Natural killer cell treated with Interleukin-12 subunit alpha and Interleukin-12 subunit beta and Interleukin-15 and Interleukin-18, amount 100 ng/mL, for 72 hours (primary cell): Measurements from ENCODE around the gene EXOC8. TPM values are rescaled to one million over a fixed set of nuclear protein-coding genes. Genes with fewer than 3 reads are reported as not detected.
A peak's percentile ranks its signal among the peaks of the same experiment; 100 is the strongest.

ENCODE experiments used
- ATAC-seq, 2 donors: fragments of 150-1000 bp; cut with Tn5 transposase in 1 of 2; sonication (Bioruptor Pico), chemical (Tn5 transposase) in 1 of 2; 2 replicates each; pipeline ENCODE4 v1.10.0; 2021
- DNase-seq: peaks from one replicate; pipeline ENCODE4 v3.0.0; 2022; ENCODE audit warnings: low spot score
- H3K27ac Mint-ChIP-seq, 2 donors: 1 replicate in 1 of 2; 2 replicates in 1 of 2; pipeline ENCODE4 v1.8.0; 2022; ENCODE audit warnings: mixed read lengths in 2 of 2, mild to moderate bottlenecking in 1 of 2, moderate library complexity in 1 of 2
- H3K27me3 Mint-ChIP-seq, 2 donors: 1 replicate in 1 of 2; 2 replicates in 1 of 2; pipeline ENCODE4 v1.8.0; 2022; ENCODE audit warnings: mixed read lengths in 2 of 2
- H3K36me3 Mint-ChIP-seq: one replicate; pipeline ENCODE4 v1.8.0; 2022; ENCODE audit warnings: mixed read lengths
- H3K4me1 Mint-ChIP-seq, 2 donors: 1 replicate in 1 of 2; 2 replicates in 1 of 2; pipeline ENCODE4 v1.8.0; 2022; ENCODE audit warnings: low read depth in 2 of 2, mixed read lengths in 2 of 2, mild to moderate bottlenecking in 1 of 2
- H3K4me3 Mint-ChIP-seq: one replicate; pipeline ENCODE4 v1.8.0; 2022; ENCODE audit warnings: mixed read lengths
- H3K9me3 Mint-ChIP-seq: 2 replicates; pipeline ENCODE4 v1.8.0; 2022; ENCODE audit warnings: mixed read lengths
- total RNA-seq, 2 donors: library from RNA; stranded (reverse); gene quantifications; one replicate each; pipeline ENCODE4 v1.2.3, GENCODE V29; 2022

Gene EXOC8
- total RNA-seq, 2 donors from 2014 or later, result 20.2 to 25.2 TPM

DNA sequence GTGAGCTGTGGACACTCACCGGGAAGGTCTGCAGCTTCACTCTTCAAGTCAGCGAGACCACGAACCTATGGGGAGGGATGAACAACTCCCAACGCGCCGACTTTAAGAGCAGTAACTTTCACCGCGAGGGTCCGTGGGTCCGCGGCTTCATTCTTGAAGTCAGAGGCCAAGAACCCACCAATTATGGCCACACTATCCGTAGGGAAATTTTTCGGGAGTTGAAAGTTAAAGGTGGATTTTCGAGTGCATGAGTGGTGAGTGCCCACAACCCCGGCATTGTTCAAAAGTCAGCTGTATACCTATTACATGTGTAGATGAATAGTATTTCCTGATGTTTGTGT lies 19.7 kb downstream of the EXOC8 start:
- H3K4me1 Mint-ChIP-seq, result no peaks in the 10 kb centered on the region
- no peak for ATAC-seq
- no peaks in the 10 kb centered on the region for H3K27me3 Mint-ChIP-seq
- H3K36me3 Mint-ChIP-seq, result no peaks in the 10 kb centered on the region
- no peak for DNase-seq
- no peak overlapping the region for H3K4me3 Mint-ChIP-seq
- no peak overlapping the region for H3K27ac Mint-ChIP-seq
- no peaks in the 10 kb centered on the region for H3K9me3 Mint-ChIP-seq

DNA sequence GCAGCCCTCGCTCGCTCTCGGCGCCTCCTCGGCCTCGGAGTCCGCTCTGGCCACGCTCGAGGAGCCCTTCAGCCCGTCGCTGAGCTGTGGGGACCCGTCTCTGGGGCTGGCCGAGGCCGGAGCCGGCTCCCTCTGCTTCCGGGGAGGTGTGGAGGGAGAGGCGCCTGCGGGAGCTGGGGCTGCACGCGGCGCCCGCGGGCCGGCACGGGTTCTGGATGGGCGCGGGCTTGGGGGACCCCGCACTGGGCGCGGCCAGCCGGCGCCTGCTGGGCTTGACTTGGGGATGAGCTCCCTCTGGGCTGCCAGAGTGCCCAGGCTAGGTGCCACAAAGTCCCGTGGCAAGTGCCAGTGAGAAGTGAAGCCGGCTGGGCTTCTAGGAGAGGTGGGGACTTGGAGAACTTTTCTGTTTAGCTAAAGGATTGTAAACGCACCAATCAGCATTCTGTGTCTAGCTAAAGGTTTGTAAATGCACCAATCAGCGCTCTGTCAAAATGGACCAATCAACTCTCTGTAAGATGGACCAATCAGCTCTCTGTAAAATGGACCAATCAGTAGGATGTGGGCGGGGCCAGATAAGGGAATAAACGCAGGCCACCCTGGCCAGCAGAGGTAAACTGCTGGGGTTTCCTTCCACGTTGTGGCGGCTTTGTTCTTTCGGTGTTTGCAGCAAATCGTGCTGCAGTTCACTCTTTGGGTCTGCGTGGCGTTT lies 20.2 kb downstream of the EXOC8 start:
- Mint-ChIP-seq H3K36me3 (no peaks in the 10 kb centered on the region), H3K27me3 (peaks cover 0 to under 1% of the 10 kb centered on the region in 2 donors), H3K9me3 (no peaks in the 10 kb centered on the region), H3K27ac (no peak overlapping the region), H3K4me3 (no peak overlapping the region), H3K4me1 (no peaks in the 10 kb centered on the region)
- no peak for DNase-seq
- ATAC-seq, result no peak

- H3K9me3 Mint-ChIP-seq, result no peaks in the 10 kb centered on the region
- DNase-seq, result no peak
- no peaks in the 10 kb centered on the region for H3K36me3 Mint-ChIP-seq
- no peak overlapping the region for H3K27ac Mint-ChIP-seq
- no peaks in the 10 kb centered on the region for H3K4me1 Mint-ChIP-seq
- peaks cover 0 to 7% of the 10 kb centered on the region in 2 donors for H3K27me3 Mint-ChIP-seq
- H3K4me3 Mint-ChIP-seq, result no peak overlapping the region
- ATAC-seq, result peak; percentile 71 to 75
Measured at GRCh38 chr1:231315887-231316286, 21.8 kb downstream of the EXOC8 start.

GRCh38 chr1:231313661-231314060 lies 24.0 kb downstream of the EXOC8 start:
- no peak for ATAC-seq

GRCh38 chr1:231312432-231312788 lies 25.2 kb downstream of the EXOC8 start:
- H3K9me3 Mint-ChIP-seq, result no peaks in the 10 kb centered on the region
- ATAC-seq (no peak), DNase-seq (no peak)
- no peaks in the 10 kb centered on the region for H3K36me3 Mint-ChIP-seq
- H3K27ac Mint-ChIP-seq, result no peak overlapping the region
- H3K27me3 Mint-ChIP-seq, result peaks cover 0 to 7% of the 10 kb centered on the region in 2 donors
- no peaks in the 10 kb centered on the region for H3K4me1 Mint-ChIP-seq
- no peak overlapping the region for H3K4me3 Mint-ChIP-seq

More at GRCh38 chr1:231313661-231314060, 24.0 kb downstream of the EXOC8 start:
- no peak overlapping the region for H3K4me3 Mint-ChIP-seq
- H3K36me3 Mint-ChIP-seq, result no peaks in the 10 kb centered on the region
- DNase-seq, result no peak
- H3K27me3 Mint-ChIP-seq, result peaks cover 0 to 7% of the 10 kb centered on the region in 2 donors
- H3K9me3 Mint-ChIP-seq, result no peaks in the 10 kb centered on the region
- no peak overlapping the region for H3K27ac Mint-ChIP-seq
- H3K4me1 Mint-ChIP-seq, result no peaks in the 10 kb centered on the region

DNA sequence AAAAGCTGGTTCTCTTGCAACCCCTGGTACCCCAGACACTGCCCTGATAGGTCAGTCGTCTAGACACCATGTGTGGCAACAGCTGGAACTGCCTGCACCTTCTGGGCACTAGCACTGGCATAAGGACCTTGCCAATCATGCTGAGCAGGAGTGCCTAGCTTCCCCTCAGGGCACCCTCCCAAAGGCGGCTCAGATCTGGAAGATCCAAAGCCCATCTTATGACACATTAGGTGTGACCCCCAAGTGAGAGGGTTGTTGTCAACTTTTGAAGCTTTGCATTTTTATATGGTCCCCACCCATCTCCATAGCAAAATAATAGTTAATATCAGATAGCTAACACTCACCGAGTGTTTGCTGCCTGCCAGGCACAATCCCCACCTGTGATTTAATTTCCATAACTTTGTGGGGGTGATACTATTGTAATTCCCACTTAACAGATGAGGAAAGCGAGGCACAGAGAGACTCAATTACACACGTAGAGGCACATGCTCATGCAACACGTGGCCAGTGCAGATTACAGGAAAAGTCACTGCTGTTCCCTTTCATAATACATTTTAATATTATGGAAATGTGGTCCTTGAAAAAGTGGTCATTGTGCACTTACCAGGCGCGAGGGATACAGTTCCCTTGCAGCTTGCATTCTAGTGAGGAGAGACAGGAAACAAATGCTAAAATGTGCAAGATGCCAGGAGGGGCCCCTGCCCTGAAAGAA lies 25.8 kb downstream of the EXOC8 start:
- no peak for DNase-seq
- H3K9me3 Mint-ChIP-seq, result no peaks in the 10 kb centered on the region
- H3K4me3 Mint-ChIP-seq, result no peak overlapping the region
- no peaks in the 10 kb centered on the region for H3K4me1 Mint-ChIP-seq
- H3K36me3 Mint-ChIP-seq, result no peaks in the 10 kb centered on the region
- no peak overlapping the region for H3K27ac Mint-ChIP-seq
- H3K27me3 Mint-ChIP-seq, result peaks cover 0 to 7% of the 10 kb centered on the region in 2 donors
- ATAC-seq, result no peak

GRCh38 chr1:231310391-231310934 lies 27.2 kb downstream of the EXOC8 start:
- DNase-seq, result no peak
- no peaks in the 10 kb centered on the region for H3K4me1 Mint-ChIP-seq
- H3K27me3 Mint-ChIP-seq, result peaks cover 0 to 7% of the 10 kb centered on the region in 2 donors
- no peaks in the 10 kb centered on the region for H3K9me3 Mint-ChIP-seq
- no peaks in the 10 kb centered on the region for H3K36me3 Mint-ChIP-seq
- ATAC-seq, result no peak
- H3K27ac Mint-ChIP-seq, result no peak overlapping the region
- no peak overlapping the region for H3K4me3 Mint-ChIP-seq

- ATAC-seq (no peak), DNase-seq (no peak)
- Mint-ChIP-seq H3K27me3 (no peaks in the 10 kb centered on the region), H3K27ac (no peak overlapping the region), H3K9me3 (no peaks in the 10 kb centered on the region), H3K36me3 (no peaks in the 10 kb centered on the region), H3K4me1 (no peaks in the 10 kb centered on the region), H3K4me3 (no peak overlapping the region)
Measured at GRCh38 chr1:231301990-231302389, 35.7 kb downstream of the EXOC8 start.

DNA sequence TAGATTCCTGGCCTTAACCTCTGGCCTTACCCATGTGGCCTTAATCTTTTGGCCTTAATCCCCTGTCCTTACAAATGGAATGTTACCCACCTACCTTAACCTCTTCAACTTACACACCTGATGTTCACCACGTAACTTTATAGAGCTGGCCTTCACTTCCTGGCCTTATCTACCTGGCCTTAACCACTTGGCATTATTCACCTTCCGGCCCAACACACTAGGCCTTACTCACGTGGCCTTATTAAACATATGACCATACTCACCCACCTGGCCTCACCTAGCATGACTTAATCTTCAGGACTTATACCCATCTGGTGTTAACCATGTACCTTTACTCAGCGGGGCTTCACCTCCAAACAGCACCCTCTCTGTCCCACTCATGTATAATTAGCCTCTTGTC lies 41.7 kb downstream of the EXOC8 start:
- no peaks in the 10 kb centered on the region for H3K36me3 Mint-ChIP-seq
- no peak for DNase-seq
- H3K4me1 Mint-ChIP-seq, result no peaks in the 10 kb centered on the region
- no peak overlapping the region for H3K27ac Mint-ChIP-seq
- no peak overlapping the region for H3K4me3 Mint-ChIP-seq
- H3K27me3 Mint-ChIP-seq, result no peaks in the 10 kb centered on the region
- no peaks in the 10 kb centered on the region for H3K9me3 Mint-ChIP-seq
- ATAC-seq, result no peak

DNA sequence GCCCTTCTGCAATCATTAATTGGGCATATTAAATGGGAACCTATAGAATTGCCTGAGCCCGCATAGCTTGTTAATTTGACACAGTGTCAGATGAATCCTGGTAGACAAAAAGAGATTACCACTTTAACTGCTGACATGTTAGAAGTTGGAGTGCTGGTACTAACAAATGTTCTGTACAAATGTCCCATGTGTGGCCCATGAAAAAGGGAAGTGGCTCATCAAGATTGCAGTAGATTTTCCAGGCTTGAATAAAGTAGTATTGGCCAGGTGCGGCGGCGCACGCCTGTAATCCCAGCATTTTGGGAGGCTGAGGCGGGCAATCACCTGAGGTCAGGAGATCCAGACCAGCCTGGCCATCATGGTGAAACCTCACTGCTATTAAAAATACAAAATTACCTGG lies 51.0 kb downstream of the EXOC8 start:
- no peaks in the 10 kb centered on the region for H3K36me3 Mint-ChIP-seq
- no peaks in the 10 kb centered on the region for H3K9me3 Mint-ChIP-seq
- H3K27ac Mint-ChIP-seq, result no peak overlapping the region
- ATAC-seq (no peak), DNase-seq (no peak)
- no peaks in the 10 kb centered on the region for H3K27me3 Mint-ChIP-seq
- no peak overlapping the region for H3K4me3 Mint-ChIP-seq
- H3K4me1 Mint-ChIP-seq, result no peaks in the 10 kb centered on the region

- Mint-ChIP-seq H3K27me3 (no peaks in the 10 kb centered on the region), H3K4me1 (no peaks in the 10 kb centered on the region), H3K27ac (no peak overlapping the region), H3K36me3 (no peaks in the 10 kb centered on the region), H3K9me3 (no peaks in the 10 kb centered on the region), H3K4me3 (no peak overlapping the region)
- ATAC-seq, result no peak
- no peak for DNase-seq
Measured at GRCh38 chr1:231284441-231284840, 53.2 kb downstream of the EXOC8 start.

Other genes with a start within 250 kb of the EXOC8 start
- not detected for gene TRIM67, start 175.8 kb downstream of the EXOC8 start, total RNA-seq
- gene GNPAT, start 96.6 kb downstream of the EXOC8 start, total RNA-seq, result 10 to 100 TPM; 34.0 to 38.0 TPM
- 10 to 100 TPM; 16.0 to 23.1 TPM for gene SPRTN, start 441 bp upstream of the EXOC8 start, total RNA-seq
- gene EGLN1, start 84.4 kb upstream of the EXOC8 start, total RNA-seq, result 10 to 100 TPM; 15.5 to 25.9 TPM
- gene TSNAX, start 190.8 kb upstream of the EXOC8 start, total RNA-seq, result 10 to 100 TPM; 32.3 to 55.2 TPM